ENCODE data around the gene LSMEM2. TPM values are rescaled to one million over a fixed set of nuclear protein-coding genes. Genes with fewer than 3 reads are reported as not detected.

The LSMEM2 gene
- total and polyA plus RNA-seq, 2 of the 8 experiments (the other 6 are each of a cell fraction or from before 2014, with no cell fraction given) = 0.58 to 0.68 TPM

DNA sequence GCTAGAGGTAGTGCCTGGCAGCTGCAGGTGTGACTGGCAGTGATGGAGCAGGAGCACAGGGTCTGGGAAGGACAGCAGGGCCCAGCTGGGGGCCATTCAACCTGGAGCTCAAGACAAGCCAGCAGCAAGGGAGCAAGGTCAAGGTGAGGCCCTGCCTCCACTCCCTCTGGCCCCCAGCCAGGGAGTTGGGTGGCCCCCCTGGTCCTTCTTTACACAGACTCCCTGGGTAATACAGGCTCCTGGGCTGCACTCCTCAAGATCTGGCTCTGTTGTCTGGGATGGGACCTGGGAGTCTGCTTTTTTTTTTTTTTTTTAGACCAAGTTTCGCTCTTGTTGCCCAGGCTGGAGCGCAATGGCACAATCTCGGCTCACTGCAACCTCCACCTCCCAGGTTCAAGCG, 28.4 kb upstream of the LSMEM2 start (continued):
- TF ChIP-seq TAF7 (optimal IDR thresholded peaks at IDR 0.05; ENCODE audit: borderline replicate concordance, low read depth, low read length) (no peak), ASH2L (IDR thresholded peaks at IDR 0.05; ENCODE audit: low read length) (no peak), EP300 (IDR thresholded peaks at IDR 0.05; ENCODE audit: borderline replicate concordance in 1 of 2, low read depth in 2 of 2, low read length in 2 of 2) (no peak), SP4 (IDR thresholded peaks at IDR 0.05; ENCODE audit: low read length) (no peak)
- TF ChIP-seq, protein P1, sequence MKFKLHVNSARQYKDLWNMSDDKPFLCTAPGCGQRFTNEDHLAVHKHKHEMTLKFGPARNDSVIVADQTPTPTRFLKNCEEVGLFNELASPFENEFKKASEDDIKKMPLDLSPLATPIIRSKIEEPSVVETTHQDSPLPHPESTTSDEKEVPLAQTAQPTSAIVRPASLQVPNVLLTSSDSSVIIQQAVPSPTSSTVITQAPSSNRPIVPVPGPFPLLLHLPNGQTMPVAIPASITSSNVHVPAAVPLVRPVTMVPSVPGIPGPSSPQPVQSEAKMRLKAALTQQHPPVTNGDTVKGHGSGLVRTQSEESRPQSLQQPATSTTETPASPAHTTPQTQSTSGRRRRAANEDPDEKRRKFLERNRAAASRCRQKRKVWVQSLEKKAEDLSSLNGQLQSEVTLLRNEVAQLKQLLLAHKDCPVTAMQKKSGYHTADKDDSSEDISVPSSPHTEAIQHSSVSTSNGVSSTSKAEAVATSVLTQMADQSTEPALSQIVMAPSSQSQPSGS (IDR thresholded peaks at IDR 0.05; ENCODE audit: low read length) = no peak
